Frontal cortex (tissue), 4 donors: ENCODE data around the gene SEC24A. TPM values are rescaled to one million over a fixed set of nuclear protein-coding genes. Genes with fewer than 3 reads are reported as not detected.
A peak's percentile ranks its signal among the peaks of the same experiment; 100 is the strongest.
"Not testable (repeated sequence)": the region's sequence is repeated elsewhere in the genome, so short reads cannot be mapped to it uniquely, and the experiment has no call there.

ENCODE experiments used
- DNase-seq, 2 donors: peaks; one replicate each; pipeline ENCODE4 v3.0.0; 2012; ENCODE audit warnings: low spot score in 2 of 2
- FAIRE-seq: peaks from 2 replicates; lab custom pipeline; 2012; peaks lifted over from hg19 to GRCh38; lab: Jason Lieb, UNC
- total RNA-seq: library from RNA; depleted of rRNA; stranded (reverse); fragments of >200 nt; gene quantifications from one replicate; pipeline ENCODE4 v1.2.3, GENCODE V29; 2014
- donor health status: control.
- donor health status: control.
- donor health status: control.

The SEC24A gene
- total RNA-seq = 17.9 TPM

DNA sequence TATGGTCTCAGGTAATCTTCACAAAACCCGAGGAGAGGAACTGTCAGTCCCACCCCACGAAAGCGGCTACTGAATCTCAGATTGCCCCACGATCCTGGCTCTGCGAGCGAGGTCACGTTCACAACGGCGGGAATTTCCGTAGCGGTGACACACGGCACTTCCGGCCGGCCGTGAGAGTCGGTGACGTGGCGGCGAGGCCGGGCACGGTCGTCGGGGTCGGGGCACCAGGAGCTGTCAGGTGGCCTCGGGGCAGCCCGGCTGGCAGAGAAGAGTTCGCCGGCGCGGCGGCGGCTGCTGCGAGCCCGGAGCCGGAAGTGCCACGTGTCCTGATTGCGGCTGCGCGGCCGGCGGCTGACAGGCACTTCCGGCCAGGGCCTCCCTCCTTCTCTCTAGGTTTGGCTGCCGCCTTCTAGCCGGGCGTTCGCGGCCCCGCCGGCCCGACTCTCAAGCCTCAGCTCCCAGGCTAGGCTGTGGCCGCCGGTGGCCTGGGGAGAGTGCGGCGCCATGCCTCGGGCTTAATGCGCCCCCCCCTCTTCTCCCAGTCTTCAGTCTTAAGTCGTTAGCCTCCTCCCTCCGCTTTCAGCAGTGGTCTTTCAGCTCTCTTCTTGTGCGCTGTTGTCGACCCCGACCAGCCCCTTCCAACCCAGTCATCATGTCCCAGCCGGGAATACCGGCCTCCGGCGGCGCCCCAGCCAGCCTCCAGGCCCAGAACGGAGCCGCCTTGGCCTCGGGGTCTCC, at the start of gene SEC24A:
TSS of gene SEC24A (plus strand) at position 361 of the 738 bp plus-strand sequence. CDS start at position 653, 292 bp downstream.
- FAIRE-seq = no peak
- peak; percentile 89 to 93 for DNase-seq

- not testable (repeated sequence) for DNase-seq, FAIRE-seq
Measured at GRCh38 chr5:134599820-134600219, 48.8 kb upstream of the SEC24A start.

DNA sequence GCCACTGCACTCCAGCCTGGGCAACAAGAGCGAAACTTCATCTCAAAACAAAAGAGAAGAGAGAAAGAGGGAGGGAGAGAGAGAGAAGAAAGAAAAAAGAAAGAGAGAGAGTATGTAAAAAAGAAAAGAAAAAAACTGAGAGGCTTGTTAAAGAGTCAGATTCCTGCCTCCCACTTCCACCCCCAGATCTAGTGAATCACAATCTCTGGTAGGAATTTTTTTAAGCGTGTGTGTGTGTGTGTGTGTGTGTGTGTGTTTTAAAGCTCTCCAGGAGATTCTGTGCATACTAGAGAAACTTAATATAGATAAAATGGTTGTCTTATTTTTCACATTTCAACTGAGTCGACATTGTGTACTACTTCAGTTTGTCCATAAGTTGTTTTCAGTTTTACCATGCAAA, 48.0 kb upstream of the SEC24A start:
- FAIRE-seq (no peak), DNase-seq (no peak)

DNA sequence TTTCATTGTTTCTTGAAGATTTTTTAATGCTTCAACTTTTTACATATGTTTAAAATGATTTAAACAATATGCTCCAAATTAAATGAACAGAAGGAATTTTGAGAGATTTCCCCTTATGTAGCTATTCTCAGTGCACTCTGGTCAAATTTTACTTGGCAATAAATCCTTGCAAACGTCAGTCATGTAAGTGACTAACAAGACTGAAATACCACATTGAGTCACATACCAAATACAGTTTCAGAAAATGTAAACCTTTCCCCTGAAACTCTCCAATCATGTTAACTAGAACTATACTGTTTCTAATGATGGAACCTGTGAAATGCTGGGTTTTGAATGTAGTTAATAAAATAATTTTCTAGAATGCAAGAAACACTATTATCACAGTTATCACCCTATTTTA, 45.5 kb upstream of the SEC24A start:
- no peak for FAIRE-seq
- no peak for DNase-seq

- FAIRE-seq (no peak), DNase-seq (no peak)
Measured at GRCh38 chr5:134604908-134605307, 43.7 kb upstream of the SEC24A start.

- FAIRE-seq = no peak
Measured at GRCh38 chr5:134606726-134607125, 41.9 kb upstream of the SEC24A start.

GRCh38 chr5:134608555-134608954, 40.0 kb upstream of the SEC24A start:
- DNase-seq = no peak
- FAIRE-seq = no peak

More at GRCh38 chr5:134606726-134607125, 41.9 kb upstream of the SEC24A start:
- DNase-seq = no peak

DNA sequence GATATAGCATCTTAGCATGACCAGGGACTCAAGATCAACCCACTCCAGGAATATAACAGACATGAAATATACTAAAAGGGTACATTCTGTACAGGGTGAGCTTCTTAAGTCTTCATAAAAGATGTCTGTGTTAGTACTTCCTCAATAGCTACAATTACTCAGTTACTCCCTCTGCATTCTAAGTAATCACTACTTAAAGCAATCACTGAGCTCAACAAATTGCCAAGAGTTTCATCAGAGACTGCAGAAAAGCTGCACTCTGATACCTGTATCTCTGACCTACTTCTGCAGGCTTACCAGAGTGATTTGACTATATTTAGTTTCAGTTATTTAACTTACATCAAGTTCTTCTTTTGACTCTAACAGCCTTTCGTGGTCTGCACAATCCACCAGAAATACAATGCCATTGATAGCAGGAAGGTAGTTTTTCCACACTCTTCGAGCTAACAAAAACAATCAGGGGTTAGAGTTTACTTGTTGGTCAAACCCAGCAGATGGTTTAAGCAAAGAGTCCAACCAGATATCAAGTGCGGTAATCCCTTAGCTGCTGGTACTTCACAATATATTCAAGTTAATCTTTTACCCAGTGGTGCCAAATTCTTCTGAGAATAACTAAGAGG, 39.2 kb upstream of the SEC24A start:
- FAIRE-seq (no peak), DNase-seq (no peak)

- FAIRE-seq (no peak), DNase-seq (no peak)
Measured at GRCh38 chr5:134610725-134611124, 37.9 kb upstream of the SEC24A start.

DNA sequence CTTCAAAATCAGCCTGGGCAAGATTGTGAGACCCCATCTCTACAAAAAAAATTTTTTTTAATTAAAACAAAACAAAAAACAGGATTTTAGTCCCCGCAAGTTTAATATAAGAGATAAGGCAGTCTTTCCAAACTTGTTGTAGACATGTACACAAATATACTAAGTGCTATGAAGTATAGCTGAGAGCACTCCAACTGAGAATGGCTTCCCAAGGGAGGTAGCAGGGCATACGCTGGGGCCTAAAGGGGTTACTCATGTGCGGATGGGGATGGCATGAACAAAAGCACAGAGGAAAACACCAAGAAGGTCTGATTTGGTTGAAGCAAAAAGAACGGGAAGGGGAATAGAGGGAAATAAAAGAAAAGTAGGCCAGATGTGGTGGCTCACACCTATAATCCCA, 37.1 kb upstream of the SEC24A start:
- FAIRE-seq (no peak), DNase-seq (no peak)

DNA sequence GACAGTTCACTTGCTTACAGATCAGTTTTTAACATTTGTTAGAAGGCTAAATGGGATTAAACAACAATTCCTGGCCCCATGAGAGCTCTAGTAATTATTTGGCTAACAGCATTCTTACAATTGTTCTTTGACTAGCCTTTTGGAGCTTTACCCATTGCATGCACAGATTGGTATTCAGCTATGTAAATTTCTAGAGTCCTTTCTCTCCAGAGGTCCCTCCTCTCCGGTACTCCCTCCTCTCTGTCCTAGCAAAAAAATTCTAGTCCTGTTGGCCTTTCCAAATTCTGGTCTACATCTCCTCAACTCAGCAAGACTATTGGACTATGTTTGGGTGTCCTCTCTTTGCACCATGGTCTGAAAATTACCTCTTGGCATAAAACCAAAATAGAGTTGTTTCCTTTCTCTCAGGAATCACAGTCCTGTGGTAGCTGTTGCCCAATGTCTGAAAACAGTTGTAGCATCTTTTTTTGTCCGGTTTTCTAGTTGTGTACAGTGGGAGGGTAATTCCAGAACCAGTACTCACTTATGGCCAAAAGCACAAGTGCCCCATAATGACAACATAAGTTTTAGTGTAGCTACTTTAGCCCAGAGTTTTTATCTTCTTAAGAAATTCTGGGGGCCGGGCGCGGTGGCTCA, 34.0 kb upstream of the SEC24A start:
- FAIRE-seq = no peak
- no peak for DNase-seq

- FAIRE-seq = no peak
Measured at GRCh38 chr5:134620634-134621033, 28.0 kb upstream of the SEC24A start.

DNA sequence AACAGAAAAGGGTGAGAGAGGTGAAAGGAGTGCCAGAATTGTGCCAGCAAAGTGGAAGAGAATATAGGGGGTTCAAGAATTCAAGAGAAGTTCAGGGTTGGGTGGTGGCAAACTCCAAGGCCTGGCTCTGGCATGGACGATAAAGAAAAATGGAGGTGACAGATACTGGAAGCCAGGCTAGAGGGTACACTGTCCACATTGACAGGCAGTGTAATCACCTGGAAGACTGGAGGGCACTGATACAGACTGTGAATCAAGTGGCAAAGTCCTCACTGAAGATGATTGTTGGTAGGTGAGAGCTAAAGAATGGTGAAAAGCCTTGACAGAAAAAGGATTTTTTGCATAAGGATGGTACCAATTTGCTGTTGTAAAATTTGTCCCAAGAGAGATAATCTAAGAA, 23.0 kb upstream of the SEC24A start:
- FAIRE-seq (no peak), DNase-seq (no peak)

More at GRCh38 chr5:134620634-134621033, 28.0 kb upstream of the SEC24A start:
- no peak for DNase-seq

GRCh38 chr5:134626369-134627014, 22.1 kb upstream of the SEC24A start:
- no peak for DNase-seq
- FAIRE-seq = no peak

- no peak for DNase-seq
- FAIRE-seq = no peak
Measured at GRCh38 chr5:134634227-134634626, 14.4 kb upstream of the SEC24A start.

DNA sequence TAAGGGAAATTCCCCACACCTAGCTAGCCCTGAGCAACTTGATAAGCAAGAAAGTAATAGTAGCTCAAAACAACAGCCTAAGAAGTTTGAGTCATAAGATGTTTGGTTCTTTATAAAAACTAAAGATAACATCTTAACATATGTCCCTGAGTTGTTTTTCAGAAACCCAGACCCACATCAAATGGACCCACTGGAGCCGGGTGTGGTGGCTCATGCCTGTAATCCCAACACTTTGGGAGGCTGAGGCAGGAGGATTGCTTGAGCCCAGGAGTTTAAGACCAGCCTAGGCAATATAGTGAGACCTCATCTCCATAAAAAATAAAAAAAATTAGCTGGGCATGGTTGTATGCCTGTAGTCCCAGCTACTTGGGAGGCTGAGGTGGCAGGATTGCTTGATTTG, 13.2 kb upstream of the SEC24A start:
- not testable (repeated sequence) for DNase-seq, FAIRE-seq

DNA sequence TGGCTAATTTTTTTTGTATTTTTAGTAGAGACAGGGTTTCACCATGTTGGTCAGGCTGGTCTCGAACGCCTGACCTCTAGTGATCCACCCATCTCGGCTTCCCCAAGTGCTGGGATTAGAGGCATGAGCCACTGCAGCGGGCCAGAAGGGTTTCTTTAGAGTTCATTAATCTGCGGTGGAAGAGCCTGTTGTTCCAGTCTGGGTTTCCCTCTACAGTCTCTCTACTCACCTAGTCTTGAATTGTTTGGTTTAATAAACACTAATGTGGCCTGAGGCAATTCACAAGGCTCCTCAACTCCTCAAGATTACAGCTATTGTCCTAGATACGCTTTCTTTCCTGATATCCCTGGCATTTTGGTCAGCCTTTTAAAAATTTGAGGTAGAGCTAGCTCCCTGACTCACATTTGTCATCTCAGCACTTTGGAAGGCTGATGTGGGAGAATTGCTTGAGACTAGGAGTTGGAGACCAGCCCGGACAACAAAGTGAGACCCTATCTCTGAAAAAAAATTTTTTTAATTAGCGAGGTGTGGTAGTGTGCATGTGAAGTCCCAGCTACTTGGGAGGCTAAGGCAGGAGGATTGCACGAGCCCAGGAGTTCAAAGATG, 11.4 kb upstream of the SEC24A start:
- DNase-seq (no peak), FAIRE-seq (no peak)

DNA sequence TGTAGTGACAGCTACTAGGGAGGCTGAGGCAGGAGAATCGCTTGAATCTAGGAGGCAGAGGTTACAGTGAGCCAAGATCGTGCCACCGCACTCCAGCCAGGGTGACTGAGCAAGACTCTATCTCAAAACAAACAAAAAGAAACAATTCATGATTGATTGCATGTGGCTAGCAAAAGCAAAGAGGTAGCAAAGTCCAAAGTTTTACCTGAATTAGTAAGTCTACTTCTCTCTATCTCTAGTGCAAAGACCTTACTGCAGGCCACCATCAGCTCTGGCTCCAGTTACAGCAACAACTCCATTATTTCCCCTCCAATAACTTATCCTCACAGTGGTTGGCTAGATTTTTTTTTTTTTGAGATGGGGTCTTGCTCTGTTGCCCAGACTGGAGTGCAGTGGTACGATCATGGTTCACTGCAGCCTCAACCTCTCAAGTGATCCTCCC, 9.8 kb upstream of the SEC24A start:
- no peak for DNase-seq
- FAIRE-seq = no peak

- DNase-seq (no peak), FAIRE-seq (no peak)
Measured at GRCh38 chr5:134642931-134643530, 5.6 kb upstream of the SEC24A start.
